Measurements from ENCODE around the gene CENATAC. TPM values are rescaled to one million over a fixed set of nuclear protein-coding genes. Genes with fewer than 3 reads are reported as not detected.
"Not testable (repeated sequence)": the region's sequence is repeated elsewhere in the genome, so short reads cannot be mapped to it uniquely, and the experiment has no call there.

CENATAC gene
- total RNA-seq, 3 donors from 2014 or later, result 24.6 to 33.4 (median 30.9) TPM

DNA sequence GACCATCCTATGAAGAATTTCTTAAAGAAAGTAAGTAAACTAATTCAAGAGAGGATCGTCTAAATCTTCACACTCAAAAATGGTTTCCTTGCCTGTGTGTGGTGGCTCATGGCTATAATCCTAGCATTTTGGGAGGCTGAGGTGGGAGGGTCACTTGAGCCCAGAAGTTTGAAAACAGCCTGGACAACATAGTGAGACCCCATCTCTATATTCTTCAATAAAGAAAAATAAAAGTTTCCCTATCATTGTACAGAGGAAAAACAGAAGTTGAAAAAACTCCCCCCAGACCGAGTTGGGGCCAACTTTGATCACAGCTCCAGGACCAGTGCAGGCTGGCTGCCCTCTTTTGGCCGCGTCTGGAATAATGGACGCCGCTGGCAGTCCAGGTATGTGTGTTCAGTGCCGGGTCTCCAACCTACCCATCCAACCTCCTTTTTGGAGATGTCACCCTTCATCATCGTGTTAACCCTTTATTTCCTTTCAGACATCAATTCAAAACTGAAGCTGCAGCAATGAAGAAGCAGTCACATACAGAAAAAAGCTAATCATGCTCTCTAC is 17.2 kb downstream of the CENATAC start:
- TF ChIP-seq, protein P1, sequence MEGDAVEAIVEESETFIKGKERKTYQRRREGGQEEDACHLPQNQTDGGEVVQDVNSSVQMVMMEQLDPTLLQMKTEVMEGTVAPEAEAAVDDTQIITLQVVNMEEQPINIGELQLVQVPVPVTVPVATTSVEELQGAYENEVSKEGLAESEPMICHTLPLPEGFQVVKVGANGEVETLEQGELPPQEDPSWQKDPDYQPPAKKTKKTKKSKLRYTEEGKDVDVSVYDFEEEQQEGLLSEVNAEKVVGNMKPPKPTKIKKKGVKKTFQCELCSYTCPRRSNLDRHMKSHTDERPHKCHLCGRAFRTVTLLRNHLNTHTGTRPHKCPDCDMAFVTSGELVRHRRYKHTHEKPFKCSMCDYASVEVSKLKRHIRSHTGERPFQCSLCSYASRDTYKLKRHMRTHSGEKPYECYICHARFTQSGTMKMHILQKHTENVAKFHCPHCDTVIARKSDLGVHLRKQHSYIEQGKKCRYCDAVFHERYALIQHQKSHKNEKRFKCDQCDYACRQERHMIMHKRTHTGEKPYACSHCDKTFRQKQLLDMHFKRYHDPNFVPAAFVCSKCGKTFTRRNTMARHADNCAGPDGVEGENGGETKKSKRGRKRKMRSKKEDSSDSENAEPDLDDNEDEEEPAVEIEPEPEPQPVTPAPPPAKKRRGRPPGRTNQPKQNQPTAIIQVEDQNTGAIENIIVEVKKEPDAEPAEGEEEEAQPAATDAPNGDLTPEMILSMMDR (IDR thresholded peaks at IDR 0.05), result no peak
- Histone ChIP-seq H3K4me1 (ENCODE audit: low read depth) (peaks cover 18% of the 10 kb centered on the region), H3K4me3 (no peak overlapping the region), H3K9me3 (no peaks in the 10 kb centered on the region), H3K36me3 (ENCODE audit: low read depth) (no peaks in the 10 kb centered on the region)
- DNase-seq (no peak), ATAC-seq (no peak)
- intact Hi-C loops (cut with DNase I, micrococcal nuclease), result no loop called here

DNA sequence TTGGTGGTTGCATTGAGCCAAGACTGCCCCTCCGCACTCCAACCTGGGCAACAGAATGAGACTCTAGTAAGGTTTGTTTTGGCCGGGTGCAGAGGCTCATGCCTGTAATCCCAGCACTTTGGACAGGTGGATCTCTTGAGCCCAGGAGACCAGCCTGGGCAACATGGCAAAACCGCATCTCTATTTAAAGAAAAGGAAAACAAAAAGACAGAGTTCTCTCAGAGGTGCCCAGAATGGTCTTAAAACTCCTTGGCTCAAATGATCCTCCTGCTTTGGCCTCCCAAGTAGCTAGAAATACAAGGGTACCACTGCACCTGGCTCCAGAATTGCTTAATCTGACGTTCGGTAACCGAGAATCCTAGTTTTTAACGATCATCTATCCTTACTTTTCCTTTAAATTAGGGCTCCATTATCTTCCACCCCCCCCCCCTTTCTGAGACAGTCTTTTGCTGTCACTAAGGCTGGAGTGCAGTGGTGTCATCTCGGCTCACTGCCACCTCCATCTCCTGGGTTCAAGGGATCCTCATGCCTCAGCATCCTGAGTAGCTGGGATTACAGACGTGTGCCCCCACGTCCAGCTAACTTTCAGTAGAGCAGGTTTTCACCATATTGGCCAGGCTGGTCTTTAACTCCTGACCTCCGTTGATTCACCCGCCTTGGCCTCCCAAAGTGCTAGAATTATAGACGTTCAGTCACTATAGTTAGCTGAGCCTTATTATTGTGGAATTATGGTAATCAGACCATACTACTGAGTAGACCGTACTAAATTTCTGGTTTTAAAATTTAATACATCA is 18.5 kb downstream of the CENATAC start:
- Histone ChIP-seq H3K36me3 (ENCODE audit: low read depth) (no peaks in the 10 kb centered on the region), H3K9me3 (no peaks in the 10 kb centered on the region), H3K4me1 (ENCODE audit: low read depth) (peaks cover 28% of the 10 kb centered on the region), H3K4me3 (no peak overlapping the region)
- DNase-seq (no peak), ATAC-seq (no peak)
- intact Hi-C loops (cut with DNase I, micrococcal nuclease), result no loop called here
- TF ChIP-seq, protein P1 (IDR thresholded peaks at IDR 0.05), result no peak

DNA sequence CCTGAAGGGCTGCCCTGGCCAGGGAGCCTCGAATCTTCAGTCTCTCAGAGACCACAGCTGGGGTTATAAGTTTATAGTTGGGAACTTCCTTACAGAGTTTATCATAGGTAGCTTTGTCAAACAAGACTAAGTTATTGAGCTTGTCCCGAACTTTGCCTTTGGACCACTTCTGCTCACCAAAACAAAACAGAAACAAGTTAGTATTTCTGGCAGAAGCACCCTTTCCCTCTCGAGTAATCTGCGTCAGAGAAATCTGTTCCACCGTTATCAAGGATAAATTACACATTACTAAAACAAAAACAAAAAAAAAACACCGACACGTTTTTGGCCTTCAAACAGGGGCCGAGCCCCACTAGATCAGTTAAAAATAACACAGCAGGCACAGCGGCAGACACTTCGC is 19.4 kb downstream of the CENATAC start:
- DNase-seq; intact Hi-C loops (cut with DNase I, micrococcal nuclease); H3K36me3 ChIP-seq (ENCODE audit: low read depth); H3K9me3 ChIP-seq; ATAC-seq: not testable (repeated sequence)
- peaks cover 36% of the 10 kb centered on the region for H3K4me1 ChIP-seq (ENCODE audit: low read depth)
- peak overlapping the region; percentile 85 for H3K4me3 ChIP-seq

DNA sequence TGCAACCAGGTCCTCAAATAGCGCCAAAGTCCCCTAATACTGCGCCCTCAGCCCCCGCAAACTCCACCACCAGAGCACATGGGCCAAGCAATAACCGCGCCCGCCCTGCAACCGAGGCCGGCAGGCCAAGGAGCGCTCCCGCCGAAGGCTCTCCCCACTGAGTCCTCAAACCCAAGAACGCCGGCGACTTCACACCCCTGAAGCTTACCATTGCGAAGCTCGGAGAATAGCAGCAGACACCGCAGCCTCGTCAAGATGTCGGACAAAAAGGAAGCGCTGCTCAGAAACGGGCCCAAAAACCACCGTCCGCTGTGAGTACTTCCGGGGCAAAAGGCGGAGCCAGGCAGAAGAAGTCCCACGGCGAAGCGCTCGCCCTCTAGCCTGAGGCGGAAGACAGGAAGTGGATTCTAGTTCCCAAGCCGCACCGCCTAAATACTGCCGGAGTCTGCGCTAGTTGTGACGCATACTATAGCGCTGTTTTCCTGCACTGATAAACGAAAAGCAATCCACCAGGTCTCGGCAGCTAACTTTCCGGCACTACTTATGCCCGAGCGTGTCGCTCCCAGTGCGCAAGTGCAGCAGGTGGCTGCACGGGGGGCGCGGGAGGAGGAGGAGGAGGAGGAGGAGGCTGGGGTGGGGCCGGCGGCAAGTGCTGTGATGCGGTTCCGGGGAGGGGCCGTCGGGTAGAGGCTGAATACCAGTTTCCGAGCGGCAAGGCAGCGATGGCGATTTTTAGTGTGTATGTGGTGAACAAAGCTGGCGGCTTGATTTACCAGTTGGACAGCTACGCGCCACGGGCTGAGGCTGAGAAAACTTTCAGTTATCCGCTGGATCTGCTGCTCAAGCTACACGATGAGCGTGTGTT is 20.4 kb downstream of the CENATAC start, which contains the start of the genes RPS25 and TRAPPC4:
TSS of gene RPS25 (minus strand) at position 270 of the 865 bp plus-strand sequence. CDS start at position 211, 59 bp downstream.
TSS of gene TRAPPC4 (plus strand) at position 693 of the 865 bp plus-strand sequence. CDS start at position 723, 30 bp downstream.
- intact Hi-C loops (cut with DNase I, micrococcal nuclease), result no loop called here
- H3K36me3 ChIP-seq (ENCODE audit: low read depth), result no peaks in the 10 kb centered on the region
- H3K4me3 ChIP-seq, result peak within 1 kb of the TSS; percentile 85
- TF ChIP-seq, protein P1 (IDR thresholded peaks at IDR 0.05), result no peak
- no peaks in the 10 kb centered on the region for H3K9me3 ChIP-seq
- ATAC-seq (peak; percentile 93), DNase-seq (peak; percentile 95 to 98 (median 95))
- peaks cover 36% of the 10 kb centered on the region for H3K4me1 ChIP-seq (ENCODE audit: low read depth)

DNA sequence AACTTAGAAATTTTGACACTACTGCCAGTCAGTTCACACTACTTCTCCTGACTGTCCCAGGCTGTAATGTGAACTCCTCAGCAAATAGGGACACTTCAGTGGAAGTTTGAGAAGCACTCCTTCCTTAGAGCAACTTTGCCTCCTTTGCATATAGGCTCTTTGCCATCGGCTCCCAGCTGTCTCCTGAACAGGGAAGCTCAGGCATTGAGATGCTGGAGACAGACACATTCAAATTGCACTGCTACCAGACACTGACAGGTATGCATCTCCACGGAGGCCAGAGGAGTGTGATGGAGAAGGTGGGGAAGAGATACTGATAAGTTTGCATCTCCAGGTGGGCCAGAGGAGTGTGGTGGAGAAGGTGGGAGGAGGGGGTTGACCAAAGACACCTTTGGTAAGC is 22.1 kb downstream of the CENATAC start:
- Histone ChIP-seq H3K36me3 (ENCODE audit: low read depth) (no peaks in the 10 kb centered on the region), H3K4me1 (ENCODE audit: low read depth) (peaks cover 36% of the 10 kb centered on the region), H3K9me3 (no peaks in the 10 kb centered on the region), H3K4me3 (no peak overlapping the region)
- ATAC-seq (no peak), DNase-seq (no peak)
- TF ChIP-seq, protein P1 (IDR thresholded peaks at IDR 0.05), result no peak
- intact Hi-C loops (cut with DNase I, micrococcal nuclease), result no loop called here

All from mucosa of descending colon (tissue), 3 donors.